Stimulated activated naive CD4-positive, alpha-beta T cell treated with Interleukin-2 at 50 U/mL for 16 hours (primary cell): ENCODE measurements around the gene DUSP6.
A peak's percentile ranks its signal among the peaks of the same experiment; 100 is the strongest.
"Not testable (repeated sequence)": the region's sequence is repeated elsewhere in the genome, so short reads cannot be mapped to it uniquely, and the experiment has no call there.

Experiments
- DNase-seq: peaks from one replicate; lab custom pipeline; 2025; lab: John Stamatoyannopoulos, UW

The DUSP6 gene

GRCh38 chr12:89351489-89352241 is 636 bp downstream of the DUSP6 start:
- DNase-seq, result peak; percentile 42

- peak; percentile 17 for DNase-seq
These were observed 1.4 kb downstream of the DUSP6 start for GRCh38 chr12:89350630-89351488.

GRCh38 chr12:89350260-89350629 is 2.1 kb downstream of the DUSP6 start:
- no peak for DNase-seq

- DNase-seq, result no peak
These were observed 2.5 kb downstream of the DUSP6 start for GRCh38 chr12:89349814-89350213.

- no peak for DNase-seq
These were observed 3.2 kb downstream of the DUSP6 start for GRCh38 chr12:89348894-89349699.

GRCh38 chr12:89347325-89347829 is 4.9 kb downstream of the DUSP6 start:
- no peak for DNase-seq

GRCh38 chr12:89346741-89347324 is 5.5 kb downstream of the DUSP6 start:
- DNase-seq, result no peak

- no peak for DNase-seq
These were observed 6.2 kb downstream of the DUSP6 start for GRCh38 chr12:89345830-89346740.

- DNase-seq, result no peak
These were observed 6.9 kb downstream of the DUSP6 start for GRCh38 chr12:89345376-89345775.

- no peak for DNase-seq
These were observed 7.5 kb downstream of the DUSP6 start for GRCh38 chr12:89344862-89345202.

GRCh38 chr12:89344043-89344861 is 8.0 kb downstream of the DUSP6 start:
- no peak for DNase-seq

- DNase-seq, result no peak
These were observed 9.2 kb downstream of the DUSP6 start for GRCh38 chr12:89343127-89343526.

- DNase-seq, result no peak
These were observed 11.4 kb downstream of the DUSP6 start for GRCh38 chr12:89340861-89341260.

- no peak for DNase-seq
These were observed 12.8 kb downstream of the DUSP6 start for GRCh38 chr12:89339526-89339925.

- not testable (repeated sequence) for DNase-seq
These were observed 15.2 kb downstream of the DUSP6 start for GRCh38 chr12:89337136-89337535.

- no peak for DNase-seq
These were observed 16.7 kb downstream of the DUSP6 start for GRCh38 chr12:89335452-89336244.

GRCh38 chr12:89334548-89335169 is 17.6 kb downstream of the DUSP6 start:
- no peak for DNase-seq

GRCh38 chr12:89333564-89334252 is 18.6 kb downstream of the DUSP6 start:
- DNase-seq, result no peak
